Hair follicular keratinocyte (primary cell): Measurements from ENCODE around the gene SLAMF6. TPM values are rescaled to one million over a fixed set of nuclear protein-coding genes. Genes with fewer than 3 reads are reported as not detected.

Source experiments
- total RNA-seq: library from RNA; depleted of rRNA; stranded (reverse); fragments of >200 nt; gene quantifications from 2 replicates; pipeline ENCODE4 v1.2.3, GENCODE V29; 2015

Gene SLAMF6
- not detected in 2 replicates for total RNA-seq

DNA sequence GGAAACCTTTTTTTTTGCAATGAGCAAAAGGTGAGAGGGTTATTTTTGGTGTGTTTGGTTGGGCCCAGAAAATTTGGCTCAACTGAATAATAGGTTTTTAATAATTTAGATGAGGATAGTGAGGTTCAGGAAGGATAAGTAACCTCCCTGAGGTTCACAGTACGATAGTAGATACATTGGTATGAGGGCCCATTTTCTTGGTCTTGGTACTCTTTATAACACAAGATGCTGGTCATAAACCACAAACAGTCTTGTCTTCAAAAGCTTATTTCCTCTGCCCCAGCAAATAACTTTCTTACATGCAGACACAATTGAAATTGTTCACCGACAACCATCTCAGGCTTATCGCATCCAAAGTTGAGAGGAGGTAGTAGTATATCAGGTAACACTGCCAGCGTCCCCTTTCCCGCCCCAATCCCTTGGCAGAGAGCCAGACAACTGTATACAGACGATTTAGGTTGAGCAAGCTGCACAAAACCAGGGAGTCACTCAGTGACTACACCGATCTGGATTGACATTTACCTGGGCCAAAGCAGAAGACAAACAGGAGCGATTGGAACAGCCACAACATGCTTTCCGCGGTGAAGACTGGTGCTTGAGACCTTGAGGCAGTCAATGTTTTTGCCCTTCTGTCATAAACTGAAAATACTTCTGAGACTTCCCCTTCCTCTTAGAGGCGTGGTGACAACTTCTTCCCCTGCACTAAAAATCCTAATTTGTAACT is at the start of gene SLAMF6:
Gene SLAMF6, minus strand, starts transcription at position 634 of the 724 bp plus-strand sequence. Its CDS starts 63 bp downstream, at position 571.

Other genes starting within 250 kb of the SLAMF6 start
- gene PEX19, start 238.1 kb downstream of the SLAMF6 start, total RNA-seq, result 25.9 and 30.8 TPM in 2 replicates
- 117 and 129 TPM in 2 replicates for gene COPA, start 180.0 kb downstream of the SLAMF6 start, total RNA-seq
- 35.1 and 53.0 TPM in 2 replicates for gene NCSTN, start 179.9 kb downstream of the SLAMF6 start, total RNA-seq
- not detected in 2 replicates for gene NHLH1, start 156.2 kb downstream of the SLAMF6 start, total RNA-seq
- gene VANGL2, start 122.7 kb downstream of the SLAMF6 start, total RNA-seq, result 3.1 and 7.6 TPM in 2 replicates
- not detected in 2 replicates for gene CD84, start 56.2 kb upstream of the SLAMF6 start, total RNA-seq
- not detected in 2 replicates for gene SLAMF1, start 123.8 kb upstream of the SLAMF6 start, total RNA-seq
- not detected in 2 replicates for gene CD48, start 188.6 kb upstream of the SLAMF6 start, total RNA-seq
- 0.19 and 1.0 TPM in 2 replicates for gene SLAMF7, start 216.0 kb upstream of the SLAMF6 start, total RNA-seq